ENCODE measurements around the gene SPPL2B. TPM values are rescaled to one million over a fixed set of nuclear protein-coding genes. Genes with fewer than 3 reads are reported as not detected.

Gene SPPL2B
- total and polyA plus RNA-seq, 9 of the 15 experiments (the other 6 are each of a cell fraction or from before 2014, with no cell fraction given) = 0.20 to 81.2 (median 15.1) TPM

GRCh38 chr19:2385053-2385721 lies 56.7 kb downstream of the SPPL2B start (continued):
- TF ChIP-seq, protein P1, sequence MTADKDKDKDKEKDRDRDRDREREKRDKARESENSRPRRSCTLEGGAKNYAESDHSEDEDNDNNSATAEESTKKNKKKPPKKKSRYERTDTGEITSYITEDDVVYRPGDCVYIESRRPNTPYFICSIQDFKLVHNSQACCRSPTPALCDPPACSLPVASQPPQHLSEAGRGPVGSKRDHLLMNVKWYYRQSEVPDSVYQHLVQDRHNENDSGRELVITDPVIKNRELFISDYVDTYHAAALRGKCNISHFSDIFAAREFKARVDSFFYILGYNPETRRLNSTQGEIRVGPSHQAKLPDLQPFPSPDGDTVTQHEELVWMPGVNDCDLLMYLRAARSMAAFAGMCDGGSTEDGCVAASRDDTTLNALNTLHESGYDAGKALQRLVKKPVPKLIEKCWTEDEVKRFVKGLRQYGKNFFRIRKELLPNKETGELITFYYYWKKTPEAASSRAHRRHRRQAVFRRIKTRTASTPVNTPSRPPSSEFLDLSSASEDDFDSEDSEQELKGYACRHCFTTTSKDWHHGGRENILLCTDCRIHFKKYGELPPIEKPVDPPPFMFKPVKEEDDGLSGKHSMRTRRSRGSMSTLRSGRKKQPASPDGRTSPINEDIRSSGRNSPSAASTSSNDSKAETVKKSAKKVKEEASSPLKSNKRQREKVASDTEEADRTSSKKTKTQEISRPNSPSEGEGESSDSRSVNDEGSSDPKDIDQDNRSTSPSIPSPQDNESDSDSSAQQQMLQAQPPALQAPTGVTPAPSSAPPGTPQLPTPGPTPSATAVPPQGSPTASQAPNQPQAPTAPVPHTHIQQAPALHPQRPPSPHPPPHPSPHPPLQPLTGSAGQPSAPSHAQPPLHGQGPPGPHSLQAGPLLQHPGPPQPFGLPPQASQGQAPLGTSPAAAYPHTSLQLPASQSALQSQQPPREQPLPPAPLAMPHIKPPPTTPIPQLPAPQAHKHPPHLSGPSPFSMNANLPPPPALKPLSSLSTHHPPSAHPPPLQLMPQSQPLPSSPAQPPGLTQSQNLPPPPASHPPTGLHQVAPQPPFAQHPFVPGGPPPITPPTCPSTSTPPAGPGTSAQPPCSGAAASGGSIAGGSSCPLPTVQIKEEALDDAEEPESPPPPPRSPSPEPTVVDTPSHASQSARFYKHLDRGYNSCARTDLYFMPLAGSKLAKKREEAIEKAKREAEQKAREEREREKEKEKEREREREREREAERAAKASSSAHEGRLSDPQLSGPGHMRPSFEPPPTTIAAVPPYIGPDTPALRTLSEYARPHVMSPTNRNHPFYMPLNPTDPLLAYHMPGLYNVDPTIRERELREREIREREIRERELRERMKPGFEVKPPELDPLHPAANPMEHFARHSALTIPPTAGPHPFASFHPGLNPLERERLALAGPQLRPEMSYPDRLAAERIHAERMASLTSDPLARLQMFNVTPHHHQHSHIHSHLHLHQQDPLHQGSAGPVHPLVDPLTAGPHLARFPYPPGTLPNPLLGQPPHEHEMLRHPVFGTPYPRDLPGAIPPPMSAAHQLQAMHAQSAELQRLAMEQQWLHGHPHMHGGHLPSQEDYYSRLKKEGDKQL (CRISPR knock-in tag; IDR thresholded peaks at IDR 0.05; ENCODE audit: borderline replicate concordance) = no peak
- TF ChIP-seq CHD2 (IDR thresholded peaks at IDR 0.05; ENCODE audit: low read depth, low read length) (no peak), E2F4 (CRISPR knock-in tag; IDR thresholded peaks at IDR 0.05; ENCODE audit: low read depth) (no peak; the same call in 1 of the 2 replicates), HOXB6 (CRISPR knock-in tag; IDR thresholded peaks at IDR 0.05; ENCODE audit: borderline replicate concordance) (no peak), HMGXB4 (CRISPR knock-in tag; IDR thresholded peaks at IDR 0.05) (no peak), ZFP91 (CRISPR knock-in tag; IDR thresholded peaks at IDR 0.05) (no peak), CHCHD3 (CRISPR knock-in tag; IDR thresholded peaks at IDR 0.05) (no peak), TEAD2 (tag; IDR thresholded peaks at IDR 0.05) (no peak), ZC3H4 (CRISPR knock-in tag; IDR thresholded peaks at IDR 0.05; ENCODE audit: borderline replicate concordance) (no peak), PTBP1 (IDR thresholded peaks at IDR 0.05; ENCODE audit: low read depth, low read length) (no peak), MECOM (CRISPR knock-in tag; IDR thresholded peaks at IDR 0.05) (no peak), ZNF354B (CRISPR knock-in tag; IDR thresholded peaks at IDR 0.05) (no peak)
- TF ChIP-seq, protein P2, sequence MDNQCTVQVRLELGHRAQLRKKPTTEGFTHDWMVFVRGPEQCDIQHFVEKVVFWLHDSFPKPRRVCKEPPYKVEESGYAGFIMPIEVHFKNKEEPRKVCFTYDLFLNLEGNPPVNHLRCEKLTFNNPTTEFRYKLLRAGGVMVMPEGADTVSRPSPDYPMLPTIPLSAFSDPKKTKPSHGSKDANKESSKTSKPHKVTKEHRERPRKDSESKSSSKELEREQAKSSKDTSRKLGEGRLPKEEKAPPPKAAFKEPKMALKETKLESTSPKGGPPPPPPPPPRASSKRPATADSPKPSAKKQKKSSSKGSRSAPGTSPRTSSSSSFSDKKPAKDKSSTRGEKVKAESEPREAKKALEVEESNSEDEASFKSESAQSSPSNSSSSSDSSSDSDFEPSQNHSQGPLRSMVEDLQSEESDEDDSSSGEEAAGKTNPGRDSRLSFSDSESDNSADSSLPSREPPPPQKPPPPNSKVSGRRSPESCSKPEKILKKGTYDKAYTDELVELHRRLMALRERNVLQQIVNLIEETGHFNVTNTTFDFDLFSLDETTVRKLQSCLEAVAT (IDR thresholded peaks at IDR 0.05) = no peak; a peak in 1 of 4 replicates
- TF ChIP-seq, protein P3, sequence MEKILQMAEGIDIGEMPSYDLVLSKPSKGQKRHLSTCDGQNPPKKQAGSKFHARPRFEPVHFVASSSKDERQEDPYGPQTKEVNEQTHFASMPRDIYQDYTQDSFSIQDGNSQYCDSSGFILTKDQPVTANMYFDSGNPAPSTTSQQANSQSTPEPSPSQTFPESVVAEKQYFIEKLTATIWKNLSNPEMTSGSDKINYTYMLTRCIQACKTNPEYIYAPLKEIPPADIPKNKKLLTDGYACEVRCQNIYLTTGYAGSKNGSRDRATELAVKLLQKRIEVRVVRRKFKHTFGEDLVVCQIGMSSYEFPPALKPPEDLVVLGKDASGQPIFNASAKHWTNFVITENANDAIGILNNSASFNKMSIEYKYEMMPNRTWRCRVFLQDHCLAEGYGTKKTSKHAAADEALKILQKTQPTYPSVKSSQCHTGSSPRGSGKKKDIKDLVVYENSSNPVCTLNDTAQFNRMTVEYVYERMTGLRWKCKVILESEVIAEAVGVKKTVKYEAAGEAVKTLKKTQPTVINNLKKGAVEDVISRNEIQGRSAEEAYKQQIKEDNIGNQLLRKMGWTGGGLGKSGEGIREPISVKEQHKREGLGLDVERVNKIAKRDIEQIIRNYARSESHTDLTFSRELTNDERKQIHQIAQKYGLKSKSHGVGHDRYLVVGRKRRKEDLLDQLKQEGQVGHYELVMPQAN (IDR thresholded peaks at IDR 0.05; ENCODE audit: borderline replicate concordance) = peak; percentile 95

Data from K562 (cell line).